Measurements from ENCODE around the gene BSN. TPM values are rescaled to one million over a fixed set of nuclear protein-coding genes. Genes with fewer than 3 reads are reported as not detected.

The BSN gene
- total RNA-seq, 1 donor from 2014 or later, result 0.67 TPM

- H3K36me3 Mint-ChIP-seq, result peaks cover 24% of the 10 kb centered on the region
- H3K4me1 Mint-ChIP-seq, result no peaks in the 10 kb centered on the region
- no peak overlapping the region for H3K27ac Mint-ChIP-seq
- no peaks in the 10 kb centered on the region for H3K27me3 Mint-ChIP-seq (ENCODE audit: low read depth)
- DNase-seq (ENCODE audit: low spot score in 2 of 2, unreplicated experiment in 2 of 2), result no peak
- H3K9me3 Mint-ChIP-seq, result no peaks in the 10 kb centered on the region
- H3K4me3 Mint-ChIP-seq, result no peak overlapping the region
- no peak for TF ChIP-seq CTCF (IDR thresholded peaks at IDR 0.05; ENCODE audit: unreplicated experiment)
Observed at GRCh38 chr3:49531715-49532114, 22.6 kb upstream of the BSN start.

GRCh38 chr3:49533031-49533430 is 21.2 kb upstream of the BSN start:
- H3K27ac Mint-ChIP-seq, result no peak overlapping the region
- no peak for TF ChIP-seq CTCF (IDR thresholded peaks at IDR 0.05; ENCODE audit: unreplicated experiment)
- DNase-seq (ENCODE audit: low spot score in 2 of 2, unreplicated experiment in 2 of 2), result no peak
- H3K27me3 Mint-ChIP-seq (ENCODE audit: low read depth), result no peaks in the 10 kb centered on the region
- H3K36me3 Mint-ChIP-seq, result peaks cover 17% of the 10 kb centered on the region
- H3K4me1 Mint-ChIP-seq, result no peaks in the 10 kb centered on the region
- H3K4me3 Mint-ChIP-seq, result no peak overlapping the region
- H3K9me3 Mint-ChIP-seq, result no peaks in the 10 kb centered on the region

- no peak for TF ChIP-seq CTCF (IDR thresholded peaks at IDR 0.05; ENCODE audit: unreplicated experiment)
- H3K27ac Mint-ChIP-seq, result no peak overlapping the region
Observed at GRCh38 chr3:49533786-49534519, 20.3 kb upstream of the BSN start.

GRCh38 chr3:49534581-49535441 is 19.5 kb upstream of the BSN start:
- DNase-seq (ENCODE audit: low spot score in 2 of 2, unreplicated experiment in 2 of 2), result no peak
- H3K27ac Mint-ChIP-seq, result no peak overlapping the region
- H3K27me3 Mint-ChIP-seq (ENCODE audit: low read depth), result no peaks in the 10 kb centered on the region
- TF ChIP-seq CTCF (IDR thresholded peaks at IDR 0.05; ENCODE audit: unreplicated experiment), result no peak
- no peak overlapping the region for H3K4me3 Mint-ChIP-seq
- peaks cover 2% of the 10 kb centered on the region for H3K4me1 Mint-ChIP-seq
- no peaks in the 10 kb centered on the region for H3K9me3 Mint-ChIP-seq
- H3K36me3 Mint-ChIP-seq, result peaks cover 17% of the 10 kb centered on the region

More at GRCh38 chr3:49533786-49534519, 20.3 kb upstream of the BSN start:
- no peak overlapping the region for H3K4me3 Mint-ChIP-seq
- no peaks in the 10 kb centered on the region for H3K27me3 Mint-ChIP-seq (ENCODE audit: low read depth)
- H3K9me3 Mint-ChIP-seq, result no peaks in the 10 kb centered on the region
- H3K4me1 Mint-ChIP-seq, result no peaks in the 10 kb centered on the region
- peaks cover 17% of the 10 kb centered on the region for H3K36me3 Mint-ChIP-seq
- no peak for DNase-seq (ENCODE audit: low spot score in 2 of 2, unreplicated experiment in 2 of 2)

- Mint-ChIP-seq H3K36me3 (peaks cover 12% of the 10 kb centered on the region), H3K27ac (no peak overlapping the region), H3K27me3 (ENCODE audit: low read depth) (no peaks in the 10 kb centered on the region), H3K4me1 (peaks cover 7% of the 10 kb centered on the region), H3K9me3 (no peaks in the 10 kb centered on the region), H3K4me3 (no peak overlapping the region)
- DNase-seq (ENCODE audit: low spot score in 2 of 2, unreplicated experiment in 2 of 2), result no peak
- TF ChIP-seq CTCF (IDR thresholded peaks at IDR 0.05; ENCODE audit: unreplicated experiment), result no peak
Observed at GRCh38 chr3:49535971-49536874, 18.1 kb upstream of the BSN start.
